Activated CD4-positive, alpha-beta T cell treated with anti-CD3 and anti-CD28 coated beads, Interleukin-2, amount 10 ng/mL, durations not matched to agents 24 days and 14 days (primary cell): ENCODE data around the gene LYPD1. TPM values are rescaled to one million over a fixed set of nuclear protein-coding genes. Genes with fewer than 3 reads are reported as not detected.

Experiments
- DNase-seq: peaks from one replicate; pipeline ENCODE4 v3.0.0; 2022
- H3K27ac Mint-ChIP-seq: one replicate; pipeline ENCODE4 v1.8.0; 2022; ENCODE audit warnings: mild to moderate bottlenecking, mixed read lengths
- H3K27me3 Mint-ChIP-seq: one replicate; pipeline ENCODE4 v1.8.0; 2022; ENCODE audit warnings: mixed read lengths
- H3K36me3 Mint-ChIP-seq: one replicate; pipeline ENCODE4 v1.8.0; 2022; ENCODE audit warnings: low read depth, mild to moderate bottlenecking, mixed read lengths
- H3K4me1 Mint-ChIP-seq: one replicate; pipeline ENCODE4 v1.8.0; 2021; ENCODE audit warnings: mixed read lengths
- H3K4me3 Mint-ChIP-seq: one replicate; pipeline ENCODE4 v1.8.0; 2022; ENCODE audit warnings: mild to moderate bottlenecking, moderate library complexity, mixed read lengths
- H3K9me3 Mint-ChIP-seq: one replicate; pipeline ENCODE4 v1.8.0; 2021; ENCODE audit warnings: mixed read lengths
- intact Hi-C: fragments of 100-400 bp; cut with micrococcal nuclease; formaldehyde crosslinking; loops from one replicate; pipeline ENCODE4 v1.15.1; 2023
- total RNA-seq: library from RNA; stranded (reverse); gene quantifications from 2 replicates; pipeline ENCODE4 v1.2.3, GENCODE V29; 2022

LYPD1 gene
- total RNA-seq, 1 donor from 2014 or later: not detected

DNA sequence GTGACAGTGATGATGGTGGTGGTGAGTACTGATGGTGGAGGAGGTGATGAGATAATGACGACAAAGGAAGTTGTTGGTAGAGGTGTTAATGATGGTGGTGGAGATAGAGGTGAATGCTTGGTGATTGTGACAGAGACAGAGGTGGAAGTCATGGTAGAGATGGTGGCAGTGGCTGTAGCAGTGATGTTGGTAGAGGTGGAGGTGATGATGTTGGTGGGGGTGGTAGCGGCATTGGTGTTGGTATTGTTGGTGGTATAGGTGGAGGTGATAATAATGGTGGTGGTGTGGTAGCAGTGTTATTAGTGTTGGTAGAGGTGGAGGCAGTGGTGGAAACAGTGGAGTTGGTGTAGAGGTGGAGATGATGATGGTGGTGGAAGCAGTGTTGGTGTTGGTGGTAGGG lies 36.4 kb downstream of the LYPD1 start:
- intact Hi-C loops: no loop called here
- H3K4me3 Mint-ChIP-seq: no peak overlapping the region
- no peak overlapping the region for H3K27ac Mint-ChIP-seq
- H3K27me3 Mint-ChIP-seq: no peaks in the 10 kb centered on the region
- H3K4me1 Mint-ChIP-seq: no peaks in the 10 kb centered on the region
- H3K9me3 Mint-ChIP-seq: no peaks in the 10 kb centered on the region
- no peak for DNase-seq
- H3K36me3 Mint-ChIP-seq: no peaks in the 10 kb centered on the region

DNA sequence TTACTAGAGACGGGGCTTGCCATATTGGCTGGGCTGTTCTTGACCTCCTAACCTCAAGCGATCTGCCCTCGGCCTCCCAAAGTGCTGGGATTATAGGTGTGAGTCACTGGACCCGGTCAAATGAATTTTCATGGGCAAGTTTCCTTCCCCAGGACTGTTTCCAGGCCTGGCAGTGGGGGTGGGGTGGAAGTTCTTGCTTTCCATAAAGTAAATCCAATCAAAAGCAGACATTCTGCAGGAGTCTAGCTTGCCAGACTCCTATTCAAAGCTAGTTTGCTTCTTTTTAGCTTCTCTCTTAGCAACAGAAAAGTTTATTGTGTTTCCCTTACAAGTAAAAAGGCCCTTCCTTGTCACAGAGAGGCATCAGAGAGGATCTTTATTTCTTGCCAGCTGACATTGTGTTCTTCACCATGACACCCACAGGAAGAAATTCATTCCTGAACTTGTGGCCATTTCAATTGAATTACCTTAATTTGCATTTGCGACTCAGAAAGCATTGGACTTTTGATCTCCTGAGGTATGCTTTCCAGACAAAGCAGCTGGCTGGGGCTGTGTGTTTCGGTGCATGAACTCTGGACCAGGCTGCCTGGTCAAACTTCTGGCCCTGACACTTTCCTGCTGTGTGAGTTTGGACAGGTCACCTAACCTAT lies 37.9 kb downstream of the LYPD1 start:
- no peaks in the 10 kb centered on the region for H3K9me3 Mint-ChIP-seq
- no peaks in the 10 kb centered on the region for H3K36me3 Mint-ChIP-seq
- H3K27me3 Mint-ChIP-seq: no peaks in the 10 kb centered on the region
- DNase-seq: no peak
- no peaks in the 10 kb centered on the region for H3K4me1 Mint-ChIP-seq
- no peak overlapping the region for H3K4me3 Mint-ChIP-seq
- no peak overlapping the region for H3K27ac Mint-ChIP-seq
- intact Hi-C loops: no loop called here

- Mint-ChIP-seq H3K27me3 (no peaks in the 10 kb centered on the region), H3K27ac (no peak overlapping the region), H3K4me1 (no peaks in the 10 kb centered on the region), H3K4me3 (no peak overlapping the region), H3K36me3 (no peaks in the 10 kb centered on the region), H3K9me3 (no peaks in the 10 kb centered on the region)
- no peak for DNase-seq
- intact Hi-C loops: no loop called here
Observed at GRCh38 chr2:132627536-132627935, 42.5 kb downstream of the LYPD1 start.

GRCh38 chr2:132623096-132623839 lies 46.7 kb downstream of the LYPD1 start:
- no peaks in the 10 kb centered on the region for H3K36me3 Mint-ChIP-seq
- intact Hi-C loops: no loop called here

GRCh38 chr2:132621131-132621875 lies 48.7 kb downstream of the LYPD1 start:
- Mint-ChIP-seq H3K4me3 (no peak overlapping the region), H3K27me3 (no peaks in the 10 kb centered on the region), H3K36me3 (no peaks in the 10 kb centered on the region), H3K27ac (no peak overlapping the region), H3K9me3 (no peaks in the 10 kb centered on the region), H3K4me1 (no peaks in the 10 kb centered on the region)
- DNase-seq: no peak
- intact Hi-C loops: no loop called here

More at GRCh38 chr2:132623096-132623839, 46.7 kb downstream of the LYPD1 start:
- no peaks in the 10 kb centered on the region for H3K4me1 Mint-ChIP-seq
- no peak for DNase-seq
- H3K27ac Mint-ChIP-seq: no peak overlapping the region
- no peak overlapping the region for H3K4me3 Mint-ChIP-seq
- H3K27me3 Mint-ChIP-seq: no peaks in the 10 kb centered on the region
- H3K9me3 Mint-ChIP-seq: no peaks in the 10 kb centered on the region

DNA sequence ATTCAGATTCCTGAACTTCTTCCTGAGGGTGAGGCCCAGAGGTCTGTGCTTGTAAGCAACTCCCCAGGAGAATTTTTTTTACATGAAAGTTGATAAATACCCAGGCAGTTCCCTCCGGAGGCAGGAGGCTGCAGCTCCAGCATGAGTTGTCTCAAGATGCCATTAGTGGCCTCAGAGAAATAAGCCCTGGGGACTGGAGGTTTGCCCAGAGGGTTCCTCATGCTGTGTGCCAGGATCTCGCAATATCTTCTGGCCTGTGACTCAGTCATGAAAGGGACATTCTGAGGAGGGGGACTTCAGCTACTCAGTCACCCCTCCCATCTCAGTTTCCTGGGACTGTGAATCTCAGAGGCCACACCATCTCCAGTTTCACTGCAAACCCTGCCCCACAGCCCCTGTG lies 49.9 kb downstream of the LYPD1 start:
- DNase-seq: no peak
- intact Hi-C loops: no loop called here
- Mint-ChIP-seq H3K27me3 (no peaks in the 10 kb centered on the region), H3K4me1 (no peaks in the 10 kb centered on the region), H3K36me3 (no peaks in the 10 kb centered on the region), H3K27ac (no peak overlapping the region), H3K9me3 (no peaks in the 10 kb centered on the region), H3K4me3 (no peak overlapping the region)

GRCh38 chr2:132618734-132619133 lies 51.3 kb downstream of the LYPD1 start:
- Mint-ChIP-seq H3K4me3 (no peak overlapping the region), H3K27me3 (no peaks in the 10 kb centered on the region), H3K9me3 (no peaks in the 10 kb centered on the region), H3K36me3 (no peaks in the 10 kb centered on the region), H3K27ac (no peak overlapping the region), H3K4me1 (no peaks in the 10 kb centered on the region)
- intact Hi-C loops: no loop called here
- no peak for DNase-seq

DNA sequence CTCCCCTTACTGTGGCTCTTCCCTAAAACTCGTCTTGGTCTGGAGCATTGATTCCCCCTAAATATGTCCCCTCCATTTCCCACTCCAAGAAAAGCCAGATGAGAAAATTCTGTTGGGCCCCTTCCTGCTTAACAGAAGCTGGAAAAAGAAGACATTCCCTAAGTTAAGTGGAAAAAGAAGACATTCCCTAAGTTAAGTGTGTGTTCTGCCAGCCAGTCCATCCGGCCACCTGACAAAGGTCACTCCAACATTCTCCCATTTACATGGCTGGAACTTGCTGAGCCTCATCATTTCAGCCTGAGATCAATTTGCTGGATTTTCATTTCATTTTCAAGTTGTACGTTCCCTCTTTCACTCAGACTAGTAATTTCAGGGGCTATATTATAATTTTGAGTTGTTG lies 52.0 kb downstream of the LYPD1 start:
- intact Hi-C loops: no loop called here
- DNase-seq: no peak
- Mint-ChIP-seq H3K4me1 (no peaks in the 10 kb centered on the region), H3K36me3 (no peaks in the 10 kb centered on the region), H3K4me3 (no peak overlapping the region), H3K27me3 (no peaks in the 10 kb centered on the region), H3K27ac (no peak overlapping the region), H3K9me3 (no peaks in the 10 kb centered on the region)

DNA sequence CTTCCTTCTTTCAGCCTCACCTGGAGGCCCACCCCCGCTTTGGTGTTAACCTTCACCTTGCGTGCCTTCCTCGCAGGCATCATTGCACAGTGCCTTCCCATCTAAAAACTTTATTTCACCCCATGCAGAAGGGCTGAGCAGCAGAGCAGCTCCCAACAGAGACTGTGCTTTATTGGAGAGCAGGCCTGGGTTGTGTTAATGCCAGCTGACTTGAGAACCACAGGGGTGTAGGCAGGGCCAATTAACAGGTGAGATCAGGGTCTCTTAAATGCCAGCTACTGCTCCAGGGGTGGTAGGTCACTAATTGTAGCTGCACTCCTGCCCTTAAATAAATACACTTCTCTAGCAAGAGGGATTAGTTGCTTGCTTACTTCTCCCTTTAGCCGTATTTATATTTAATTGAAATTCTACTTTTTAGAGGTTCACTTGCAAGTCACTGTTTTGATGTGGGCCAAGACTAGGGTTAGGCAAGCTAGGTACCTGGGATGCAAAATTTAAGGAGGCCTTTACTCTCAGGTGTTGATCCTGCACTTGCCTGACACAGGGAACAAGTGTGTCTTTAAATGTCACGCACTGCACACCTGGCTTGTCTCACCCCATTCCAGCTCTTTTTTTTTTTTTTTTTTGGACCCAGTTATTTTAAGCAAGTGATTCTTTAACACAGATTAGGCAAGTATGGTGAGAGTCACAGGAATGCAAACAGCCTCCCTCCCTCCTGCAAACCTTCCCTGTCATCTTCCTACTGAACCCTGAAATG lies 54.5 kb downstream of the LYPD1 start:
- H3K9me3 Mint-ChIP-seq: no peaks in the 10 kb centered on the region
- no peak overlapping the region for H3K27ac Mint-ChIP-seq
- H3K4me3 Mint-ChIP-seq: no peak overlapping the region
- intact Hi-C loops: no loop called here
- no peak for DNase-seq
- no peaks in the 10 kb centered on the region for H3K36me3 Mint-ChIP-seq
- no peaks in the 10 kb centered on the region for H3K27me3 Mint-ChIP-seq
- no peaks in the 10 kb centered on the region for H3K4me1 Mint-ChIP-seq

DNA sequence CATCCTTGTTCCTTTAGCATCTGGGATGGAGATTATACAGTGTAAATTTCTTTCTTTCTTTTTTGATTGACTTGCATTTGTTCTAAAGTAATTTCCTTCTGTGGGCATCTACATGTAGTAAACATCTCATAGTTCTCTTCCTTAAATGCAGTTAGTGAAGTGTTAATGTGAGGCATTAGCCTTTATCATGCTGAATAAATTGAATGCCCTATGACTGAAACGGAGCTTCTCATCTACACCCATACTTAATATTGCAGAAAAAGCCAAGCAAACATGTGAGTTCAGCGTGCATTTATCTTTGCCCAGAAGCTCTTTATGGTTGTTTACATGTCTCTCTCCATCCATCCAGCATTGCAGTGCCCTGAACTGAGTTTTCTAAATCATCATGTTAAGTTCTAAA lies 58.3 kb downstream of the LYPD1 start:
- no peak overlapping the region for H3K4me3 Mint-ChIP-seq
- H3K27me3 Mint-ChIP-seq: no peaks in the 10 kb centered on the region
- H3K4me1 Mint-ChIP-seq: no peaks in the 10 kb centered on the region
- intact Hi-C loops: no loop called here
- no peaks in the 10 kb centered on the region for H3K9me3 Mint-ChIP-seq
- no peak for DNase-seq
- H3K27ac Mint-ChIP-seq: no peak overlapping the region
- H3K36me3 Mint-ChIP-seq: no peaks in the 10 kb centered on the region

DNA sequence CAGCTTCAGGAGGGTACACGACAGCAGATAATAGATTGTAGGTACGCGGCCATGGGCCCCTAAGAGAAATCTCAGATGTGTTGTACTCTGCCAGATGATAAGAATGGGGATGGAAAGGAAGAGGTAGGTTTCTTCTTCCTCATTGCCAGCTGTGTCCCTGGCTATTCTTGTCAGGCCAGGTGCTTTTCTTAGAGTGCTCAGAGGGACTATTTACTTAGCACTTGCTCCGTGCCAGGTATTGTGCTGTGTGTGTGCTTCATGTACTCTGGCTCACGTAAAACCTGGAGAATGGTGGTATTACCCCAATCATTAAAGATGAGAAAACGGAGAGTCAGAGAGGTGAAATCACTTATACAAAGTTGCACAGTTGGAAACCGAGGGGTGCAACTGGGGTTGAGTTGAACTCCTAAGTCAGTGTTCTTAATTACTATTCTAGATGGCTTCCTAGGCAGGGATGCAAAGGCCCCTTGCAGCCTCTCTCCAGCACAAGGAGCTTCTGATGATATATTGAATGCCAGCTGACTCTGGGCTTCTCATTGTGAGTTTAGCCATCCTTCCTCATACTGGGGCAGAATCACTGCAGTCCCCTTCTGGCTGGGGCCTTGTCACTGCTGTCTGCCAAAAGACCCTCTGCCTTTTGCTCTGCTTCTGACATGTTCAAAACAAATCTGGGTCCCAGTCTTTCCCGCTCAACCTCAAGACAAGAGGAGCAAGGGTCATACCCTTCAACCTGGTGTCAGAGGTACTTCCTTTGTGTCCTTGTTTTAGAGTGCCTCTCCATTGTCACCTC lies 60.7 kb downstream of the LYPD1 start:
- Mint-ChIP-seq H3K9me3 (no peaks in the 10 kb centered on the region), H3K4me1 (no peaks in the 10 kb centered on the region), H3K27me3 (no peaks in the 10 kb centered on the region), H3K27ac (no peak overlapping the region), H3K4me3 (no peak overlapping the region), H3K36me3 (no peaks in the 10 kb centered on the region)
- DNase-seq: no peak
- intact Hi-C loops: no loop called here

DNA sequence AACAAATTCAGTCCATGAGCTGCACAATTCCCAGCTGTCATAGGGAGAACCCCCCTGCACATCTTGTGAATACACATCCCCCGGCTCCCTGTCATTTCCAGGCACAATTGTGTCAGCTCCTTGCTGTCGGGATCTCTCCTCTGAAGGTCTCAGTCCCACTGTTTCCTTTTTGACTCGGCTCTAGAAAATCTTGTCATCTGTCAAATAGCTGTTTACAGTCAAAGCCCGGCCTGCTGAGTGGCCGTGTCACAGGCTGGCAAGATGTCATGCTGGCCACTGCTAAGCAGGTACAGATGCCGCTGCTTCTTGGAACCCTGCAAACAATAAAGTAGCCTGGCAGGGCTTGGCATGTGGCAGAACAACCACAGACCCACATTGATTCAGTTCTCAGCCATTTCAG lies 61.7 kb downstream of the LYPD1 start:
- no peaks in the 10 kb centered on the region for H3K36me3 Mint-ChIP-seq
- H3K9me3 Mint-ChIP-seq: no peaks in the 10 kb centered on the region
- no peaks in the 10 kb centered on the region for H3K4me1 Mint-ChIP-seq
- H3K27me3 Mint-ChIP-seq: no peaks in the 10 kb centered on the region
- H3K4me3 Mint-ChIP-seq: no peak overlapping the region
- peak overlapping the region; percentile 58 for H3K27ac Mint-ChIP-seq
- intact Hi-C loops: no loop called here
- DNase-seq: no peak

- H3K36me3 Mint-ChIP-seq: no peaks in the 10 kb centered on the region
- H3K27ac Mint-ChIP-seq: no peak overlapping the region
- no peak overlapping the region for H3K4me3 Mint-ChIP-seq
- intact Hi-C loops: no loop called here
- DNase-seq: no peak
- H3K27me3 Mint-ChIP-seq: no peaks in the 10 kb centered on the region
- no peaks in the 10 kb centered on the region for H3K9me3 Mint-ChIP-seq
- no peaks in the 10 kb centered on the region for H3K4me1 Mint-ChIP-seq
Observed at GRCh38 chr2:132607426-132608090, 62.4 kb downstream of the LYPD1 start.
